Measurements from ENCODE around the gene NBEA. TPM values are rescaled to one million over a fixed set of nuclear protein-coding genes. Genes with fewer than 3 reads are reported as not detected.

Gene NBEA
- 10 to 100 TPM; 15.2 to 15.9 TPM for total RNA-seq
- polyA plus RNA-seq (2013, experiment 1 of 2), result 16.0 TPM
- 15.5 TPM for polyA plus RNA-seq (2013, experiment 2 of 2)
- long read RNA-seq, experiment 1, partial matches to known transcripts, result 2 of 7 reads
- long read RNA-seq, experiment 1, other reads (novel, unspliced or antisense), result 5 of 7 reads
- long read RNA-seq, experiment 2, partial matches to known transcripts, result 3 of 14 reads
- long read RNA-seq, experiment 2, other reads (novel, unspliced or antisense), result 11 of 14 reads
- long read RNA-seq, experiment 3, partial matches to known transcripts, result 1 of 3 reads
- long read RNA-seq, experiment 3, other reads (novel, unspliced or antisense), result 2 of 3 reads
- long read RNA-seq, experiment 4, partial matches to known transcripts, result 0 of 1 reads
- long read RNA-seq, experiment 4, other reads (novel, unspliced or antisense), result 1 of 1 reads

GRCh38 chr13:34941835-34942731, at the start of gene NBEA:
Gene NBEA, plus strand, starts transcription at chr13:34942270. Its CDS starts 551 bp downstream, at chr13:34942821.
- Mint-ChIP-seq H3K27me3 (ENCODE audit: insufficient read depth) (peaks cover 12% of the 10 kb centered on the region), H3K27ac (peak within 1 kb of the TSS; percentile 79), H3K4me3 (peak within 1 kb of the TSS; percentile 86), H3K36me3 (ENCODE audit: low read depth) (no peaks in the 10 kb centered on the region), H3K4me1 (peaks cover 27% of the 10 kb centered on the region), H3K9me3 (no peaks in the 10 kb centered on the region)
- peaks cover 9% of the 10 kb centered on the region for H3K27me3 ChIP-seq (ENCODE audit: control insufficient read depth, insufficient read depth, low read length, poor library complexity, severe bottlenecking)
- 0 to 3% methylated on average over 6 to 74 of the region's 76 CpGs for WGBS, 2 experiments (ENCODE audit: insufficient coverage in 1 of 2, insufficient read length in 1 of 2)
- H3K9ac ChIP-seq (ENCODE audit: extremely low read depth, low read length, poor library complexity, severe bottlenecking), result peak within 1 kb of the TSS; percentile 36
- peak within 1 kb of the TSS; percentile 62 for H3K27ac ChIP-seq (ENCODE audit: low read depth, low read length)
- peak; percentile 56 for TF ChIP-seq CTCF (conservative IDR thresholded peaks at IDR 0.05)
- H3K4me3 ChIP-seq (ENCODE audit: low read length), result peak within 1 kb of the TSS; percentile 87
- H3K36me3 ChIP-seq (ENCODE audit: control insufficient read depth, insufficient read depth, low read length), result no peaks in the 10 kb centered on the region
- peaks cover 9% of the 10 kb centered on the region for H3K4me1 ChIP-seq (ENCODE audit: control insufficient read depth, insufficient read depth, low read length)
- H3K9me3 ChIP-seq (ENCODE audit: control insufficient read depth, low read length), result no peaks in the 10 kb centered on the region
- DNase-seq, result peak; percentile 93

- 91 to 100% methylated on average over 1 to 3 of the region's 3 CpGs for WGBS, 2 experiments (ENCODE audit: insufficient coverage in 1 of 2, insufficient read length in 1 of 2)
- Histone ChIP-seq H3K4me1 (ENCODE audit: control insufficient read depth, insufficient read depth, low read length) (no peaks in the 10 kb centered on the region), H3K9me3 (ENCODE audit: control insufficient read depth, low read length) (no peaks in the 10 kb centered on the region), H3K36me3 (ENCODE audit: control insufficient read depth, insufficient read depth, low read length) (no peaks in the 10 kb centered on the region), H3K27ac (ENCODE audit: low read depth, low read length) (no peak overlapping the region), H3K4me3 (ENCODE audit: low read length) (no peak overlapping the region), H3K27me3 (ENCODE audit: control insufficient read depth, insufficient read depth, low read length, poor library complexity, severe bottlenecking) (no peaks in the 10 kb centered on the region), H3K9ac (ENCODE audit: extremely low read depth, low read length, poor library complexity, severe bottlenecking) (no peak overlapping the region)
- DNase-seq, result no peak
- H3K4me1 Mint-ChIP-seq, result peaks cover 10% of the 10 kb centered on the region
- H3K36me3 Mint-ChIP-seq (ENCODE audit: low read depth), result no peaks in the 10 kb centered on the region
- no peak overlapping the region for H3K4me3 Mint-ChIP-seq
- H3K9me3 Mint-ChIP-seq, result peaks cover 2% of the 10 kb centered on the region
- H3K27me3 Mint-ChIP-seq (ENCODE audit: insufficient read depth), result no peaks in the 10 kb centered on the region
- TF ChIP-seq CTCF (conservative IDR thresholded peaks at IDR 0.05), result no peak
- H3K27ac Mint-ChIP-seq, result no peak overlapping the region
Measured at GRCh38 chr13:34894756-34895155, 47.3 kb upstream of the NBEA start.

- Mint-ChIP-seq H3K4me3 (no peak overlapping the region), H3K27ac (no peak overlapping the region), H3K9me3 (peaks cover 2% of the 10 kb centered on the region), H3K27me3 (ENCODE audit: insufficient read depth) (no peaks in the 10 kb centered on the region), H3K4me1 (peaks cover 31% of the 10 kb centered on the region), H3K36me3 (ENCODE audit: low read depth) (no peaks in the 10 kb centered on the region)
- no peak for TF ChIP-seq CTCF (conservative IDR thresholded peaks at IDR 0.05)
- DNase-seq, result no peak
- H3K36me3 ChIP-seq (ENCODE audit: control insufficient read depth, insufficient read depth, low read length), result no peaks in the 10 kb centered on the region
- H3K27me3 ChIP-seq (ENCODE audit: control insufficient read depth, insufficient read depth, low read length, poor library complexity, severe bottlenecking), result no peaks in the 10 kb centered on the region
- H3K4me1 ChIP-seq (ENCODE audit: control insufficient read depth, insufficient read depth, low read length), result no peaks in the 10 kb centered on the region
- no peak overlapping the region for H3K9ac ChIP-seq (ENCODE audit: extremely low read depth, low read length, poor library complexity, severe bottlenecking)
- WGBS, 2 experiments (ENCODE audit: insufficient coverage in 1 of 2, insufficient read length in 1 of 2), result 89 to 92% methylated on average over 3 of the region's 3 CpGs
- no peak overlapping the region for H3K27ac ChIP-seq (ENCODE audit: low read depth, low read length)
- no peak overlapping the region for H3K4me3 ChIP-seq (ENCODE audit: low read length)
- no peaks in the 10 kb centered on the region for H3K9me3 ChIP-seq (ENCODE audit: control insufficient read depth, low read length)
Measured at GRCh38 chr13:34897220-34897619, 44.9 kb upstream of the NBEA start.
